Stimulated activated CD4-positive, alpha-beta T cell treated with anti-CD3 and anti-CD28 coated beads, Interleukin-15, amount 100 ng/mL, for 48 hours (primary cell): ENCODE results near the gene TKT.

Source experiments
- DNase-seq, 2 donors: peaks; one replicate each; pipeline ENCODE4 v3.0.0-alpha.2; 2020; ENCODE audit warnings: low read depth in 2 of 2

TKT gene

GRCh38 chr3:53225651-53226050 is 30.2 kb downstream of the TKT start:
- DNase-seq, result no peak

- DNase-seq, result no peak
Observed at GRCh38 chr3:53225181-53225580, 30.6 kb downstream of the TKT start.

- DNase-seq, result no peak
Observed at GRCh38 chr3:53224536-53224935, 31.3 kb downstream of the TKT start.

GRCh38 chr3:53224026-53224425 is 31.8 kb downstream of the TKT start:
- no peak for DNase-seq

- no peak for DNase-seq
Observed at GRCh38 chr3:53223541-53223966, 32.3 kb downstream of the TKT start.

- no peak for DNase-seq
Observed at GRCh38 chr3:53223025-53223424, 32.8 kb downstream of the TKT start.

GRCh38 chr3:53222183-53222901 is 33.5 kb downstream of the TKT start:
- no peak for DNase-seq

- no peak for DNase-seq
Observed at GRCh38 chr3:53221827-53222182, 34.0 kb downstream of the TKT start.

- no peak for DNase-seq
Observed at GRCh38 chr3:53221345-53221744, 34.5 kb downstream of the TKT start.

GRCh38 chr3:53219895-53220483 is 35.8 kb downstream of the TKT start:
- DNase-seq, result peak; percentile 68 to 82

GRCh38 chr3:53218131-53218530 is 37.7 kb downstream of the TKT start:
- no peak for DNase-seq

- DNase-seq, result no peak
Observed at GRCh38 chr3:53217175-53217574, 38.6 kb downstream of the TKT start.

GRCh38 chr3:53216723-53217122 is 39.1 kb downstream of the TKT start:
- DNase-seq, result no peak

- no peak for DNase-seq
Observed at GRCh38 chr3:53215816-53216215, 40.0 kb downstream of the TKT start.

- no peak for DNase-seq
Observed at GRCh38 chr3:53213276-53213675, 42.5 kb downstream of the TKT start.

GRCh38 chr3:53211706-53212702 is 43.8 kb downstream of the TKT start:
- no peak for DNase-seq

- DNase-seq, result no peak
Observed at GRCh38 chr3:53202331-53203015, 53.3 kb downstream of the TKT start.

GRCh38 chr3:53200501-53201498 is 55.0 kb downstream of the TKT start:
- DNase-seq, result no peak

GRCh38 chr3:53199834-53200233 is 56.0 kb downstream of the TKT start:
- no peak for DNase-seq

GRCh38 chr3:53198996-53199395 is 56.8 kb downstream of the TKT start:
- DNase-seq, result no peak
